B cell (primary cell): ENCODE results near the gene ZNF506. TPM values are rescaled to one million over a fixed set of nuclear protein-coding genes. Genes with fewer than 3 reads are reported as not detected.

ENCODE experiments used
- ATAC-seq: fragments of 200-7000 bp; cut with Tn5 transposase; one replicate; pipeline ENCODE4 v1.10.0; 2021; ENCODE audit warnings: low read depth, mild to moderate bottlenecking, moderate number of reproducible peaks, moderate library complexity
- CTCF ChIA-PET: fragments of 350-600 bp; sonication (Branson Sonifier 250); formaldehyde crosslinking; loops from one replicate; lab custom pipeline; 2021; ENCODE audit warnings: antibody characterized with exemption, inconsistent platforms; lab: Charles Lee
- POLR2A ChIA-PET: fragments of 350-600 bp; sonication (Branson Sonifier 250); formaldehyde crosslinking; loops from one replicate; lab custom pipeline; 2021; ENCODE audit warnings: antibody characterized with exemption; lab: Charles Lee
- DNase-seq: peaks from one replicate; pipeline ENCODE4 v3.0.0; 2013
- H2AFZ ChIP-seq: 2 replicates; pipeline ENCODE4 v1.6.1; 2012; ENCODE audit warnings: mild to moderate bottlenecking, low read depth, low read length; ENCODE audit not compliant: insufficient read depth, poor library complexity, severe bottlenecking
- H3K27ac ChIP-seq, 2 donors: 1 replicate in 1 of 2; 2 replicates in 1 of 2; pipeline ENCODE4 v1.5.1; 2012 to 2013; ENCODE audit warnings: low read length in 2 of 2, mild to moderate bottlenecking in 2 of 2, moderate library complexity in 1 of 2
- H3K27me3 ChIP-seq, 4 experiments: fragments of 200-600 bp in 1 of 4; sonication (generic) in 1 of 4; replicated peaks in 1 of 4; 1 replicate in 2 of 4; 2 replicates in 2 of 4; pipeline versions ENCODE4 v1.6.1 to v1.7.0; 2013 to 2016; ENCODE audit warnings: low read length in 3 of 4, mild to moderate bottlenecking in 2 of 4, mixed read lengths in 1 of 4, moderate library complexity in 1 of 4; ENCODE audit not compliant: insufficient read depth in 4 of 4, control insufficient read depth in 3 of 4; ENCODE audit errors: control extremely low read depth in 1 of 4
- H3K36me3 ChIP-seq, 2 experiments: replicated peaks in 1 of 2; 1 replicate in 1 of 2; 2 replicates in 1 of 2; pipeline versions ENCODE4 v1.6.1 to v1.7.1; 2013; ENCODE audit warnings: low read length in 1 of 2; ENCODE audit not compliant: insufficient read depth in 2 of 2, control insufficient read depth in 1 of 2; ENCODE audit errors: control extremely low read depth in 1 of 2, extremely low read depth in 1 of 2
- H3K4me1 ChIP-seq, 2 donors: fragments of 200-600 bp in 1 of 2; sonication (generic) in 1 of 2; 1 replicate in 1 of 2; 2 replicates in 1 of 2; pipeline versions ENCODE4 v1.5.1 to v1.6.1; 2013 to 2017; ENCODE audit warnings: low read length in 2 of 2; ENCODE audit not compliant: control insufficient read depth in 2 of 2, insufficient read depth in 2 of 2
- H3K4me2 ChIP-seq: replicated peaks from 2 replicates; pipeline ENCODE3; 2012; ENCODE audit warnings: mild to moderate bottlenecking, low read depth, low read length; ENCODE audit not compliant: poor library complexity, severe bottlenecking
- H3K4me3 ChIP-seq, 5 experiments: fragments of 200-600 bp in 1 of 5; sonication (generic) in 1 of 5; 1 replicate in 3 of 5; 2 replicates in 2 of 5; pipeline versions ENCODE4 v1.5.1 to v1.7.0; 2011 to 2016; ENCODE audit warnings: low read length in 4 of 5, mild to moderate bottlenecking in 4 of 5, low read depth in 2 of 5, control low read depth in 1 of 5, moderate library complexity in 1 of 5; ENCODE audit not compliant: insufficient read depth in 1 of 5; ENCODE audit errors: control extremely low read depth in 1 of 5, extremely low read depth in 1 of 5
- H3K79me2 ChIP-seq: fragments of 200-600 bp; sonication (generic); one replicate; pipeline ENCODE4 v1.6.0; 2016; ENCODE audit warnings: low read length; ENCODE audit not compliant: control insufficient read depth, insufficient read depth
- H3K9ac ChIP-seq: fragments of 200-600 bp; sonication (generic); 2 replicates; pipeline ENCODE4 v1.6.1; 2017; ENCODE audit warnings: mild to moderate bottlenecking, low read length, moderate library complexity
- H3K9me3 ChIP-seq, 3 donors: one replicate each; pipeline versions ENCODE4 v1.6.1 to v1.7.1; 2013; ENCODE audit warnings: low read length in 2 of 3; ENCODE audit not compliant: control insufficient read depth in 2 of 3, insufficient read depth in 1 of 3; ENCODE audit errors: control extremely low read depth in 1 of 3
- H4K20me1 ChIP-seq: 2 replicates; pipeline ENCODE4 v1.6.0; 2012; ENCODE audit warnings: mild to moderate bottlenecking, low read length; ENCODE audit not compliant: insufficient read depth, control insufficient read depth, poor library complexity, severe bottlenecking
- H3K27ac Mint-ChIP-seq: one replicate; pipeline ENCODE4 v1.8.0; 2021; ENCODE audit warnings: mixed read lengths
- H3K27me3 Mint-ChIP-seq: one replicate; pipeline ENCODE4 v1.8.0; 2021; ENCODE audit warnings: mixed read lengths
- H3K4me1 Mint-ChIP-seq: one replicate; pipeline ENCODE4 v1.8.0; 2021; ENCODE audit warnings: mixed read lengths
- H3K4me3 Mint-ChIP-seq: one replicate; pipeline ENCODE4 v1.8.0; 2021; ENCODE audit warnings: mixed read lengths
- H3K9me3 Mint-ChIP-seq: one replicate; pipeline ENCODE4 v1.8.0; 2022; ENCODE audit warnings: mixed read lengths; ENCODE audit not compliant: insufficient read depth
- EZH2 ChIP-seq: IDR thresholded peaks from 2 replicates; pipeline ENCODE4 v1.6.1; 2012; ENCODE audit warnings: borderline replicate concordance, low read depth, mild to moderate bottlenecking, moderate library complexity, low read length; ENCODE audit not compliant: insufficient read depth, poor library complexity, severe bottlenecking
- WGBS: methylation state at CpG from one replicate; pipeline ENCODE4 v1.1.5; 2013; ENCODE audit warnings: missing lambda C conversion rate; ENCODE audit not compliant: insufficient coverage; 5-methylcytosine and 5-hydroxymethylcytosine counted together
- intact Hi-C: fragments of 100-400 bp; cut with micrococcal nuclease; formaldehyde crosslinking; loops from one replicate; pipeline ENCODE4 v1.10.0; 2022
- polyA plus RNA-seq: library from polyadenylated mRNA; depleted of rRNA; stranded (reverse); fragments of >200 nt; gene quantifications from 2 replicates; pipeline ENCODE4 v1.2.3, GENCODE V29; 2012
- total RNA-seq, 2 donors: library from RNA; stranded (reverse); fragments of 120-200 nt in 1 of 2; gene quantifications; 1 replicate in 1 of 2; 2 replicates in 1 of 2; pipeline versions ENCODE4 v1.2.3 to v1.2.4, GENCODE V29; 2013 to 2022
- TF ChIP-seq, protein P1 (sequence below): fragments of 200-600 bp; IDR thresholded peaks from one replicate; pipeline ENCODE4 v1.8.0; 2022; ENCODE audit warnings: antibody characterized with exemption, mild to moderate bottlenecking

The ZNF506 gene
- total and polyA plus RNA-seq, 2 donors (not counting 1 experiment from before 2014, with no cell fraction given) = 25.6 to 67.6 TPM

DNA sequence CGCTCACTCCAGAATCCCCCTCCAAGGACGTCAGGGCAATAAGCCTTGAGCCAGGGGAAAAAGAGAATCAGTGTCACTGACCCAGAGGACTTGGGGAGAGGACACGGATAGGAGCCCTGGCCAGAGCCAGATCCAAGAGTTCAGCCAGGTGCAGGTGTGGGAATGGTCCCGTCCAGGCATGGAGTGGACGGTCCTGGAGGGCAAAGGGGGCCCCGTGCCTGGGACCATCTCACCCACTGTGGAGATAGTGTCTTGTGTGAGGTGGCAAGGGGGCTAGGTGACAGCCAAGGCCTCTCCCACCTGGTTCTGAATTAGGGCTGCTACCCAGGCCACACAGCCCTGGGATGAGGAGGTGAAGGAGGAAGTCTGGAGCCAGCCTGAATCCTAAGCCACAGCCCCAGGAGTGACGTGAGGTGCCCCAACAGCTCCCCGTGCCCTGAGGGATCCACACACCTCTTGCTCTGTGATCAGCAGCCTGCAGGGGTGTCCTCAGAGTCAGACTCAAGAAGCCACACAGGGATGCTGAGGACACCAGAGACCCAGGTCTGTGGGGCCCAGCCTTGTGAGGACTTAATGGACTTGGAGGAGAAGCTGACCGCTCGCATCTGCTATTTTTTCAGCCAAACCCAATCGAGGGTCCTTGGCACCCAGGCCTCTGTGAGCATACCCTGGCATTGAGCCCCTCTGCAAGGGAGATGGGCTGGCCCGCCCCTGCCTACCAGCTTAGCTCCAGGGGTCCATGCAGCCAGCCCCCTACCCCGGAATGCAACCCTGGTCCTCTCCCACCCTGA is 72.2 kb downstream of the ZNF506 start:
- H2AFZ ChIP-seq = no peak overlapping the region
- no peak overlapping the region for H3K4me2 ChIP-seq
- Mint-ChIP-seq H3K9me3 (peaks cover 4% of the 10 kb centered on the region), H3K27me3 (no peaks in the 10 kb centered on the region), H3K27ac (no peak overlapping the region), H3K4me3 (no peak overlapping the region), H3K4me1 (no peaks in the 10 kb centered on the region)
- intact Hi-C loops = no loop called here
- no peak overlapping the region for H3K27ac ChIP-seq
- peaks cover 0 to 3% of the 10 kb centered on the region in 2 donors for H3K4me1 ChIP-seq
- H3K9me3 ChIP-seq = peaks cover 0 to 30% (median 0%) of the 10 kb centered on the region in 3 donors
- no peaks in the 10 kb centered on the region for H3K79me2 ChIP-seq
- 92% methylated on average over 13 of the region's 13 CpGs for WGBS
- CTCF ChIA-PET = no interaction called here
- no peaks in the 10 kb centered on the region for H4K20me1 ChIP-seq
- TF ChIP-seq, protein P1, sequence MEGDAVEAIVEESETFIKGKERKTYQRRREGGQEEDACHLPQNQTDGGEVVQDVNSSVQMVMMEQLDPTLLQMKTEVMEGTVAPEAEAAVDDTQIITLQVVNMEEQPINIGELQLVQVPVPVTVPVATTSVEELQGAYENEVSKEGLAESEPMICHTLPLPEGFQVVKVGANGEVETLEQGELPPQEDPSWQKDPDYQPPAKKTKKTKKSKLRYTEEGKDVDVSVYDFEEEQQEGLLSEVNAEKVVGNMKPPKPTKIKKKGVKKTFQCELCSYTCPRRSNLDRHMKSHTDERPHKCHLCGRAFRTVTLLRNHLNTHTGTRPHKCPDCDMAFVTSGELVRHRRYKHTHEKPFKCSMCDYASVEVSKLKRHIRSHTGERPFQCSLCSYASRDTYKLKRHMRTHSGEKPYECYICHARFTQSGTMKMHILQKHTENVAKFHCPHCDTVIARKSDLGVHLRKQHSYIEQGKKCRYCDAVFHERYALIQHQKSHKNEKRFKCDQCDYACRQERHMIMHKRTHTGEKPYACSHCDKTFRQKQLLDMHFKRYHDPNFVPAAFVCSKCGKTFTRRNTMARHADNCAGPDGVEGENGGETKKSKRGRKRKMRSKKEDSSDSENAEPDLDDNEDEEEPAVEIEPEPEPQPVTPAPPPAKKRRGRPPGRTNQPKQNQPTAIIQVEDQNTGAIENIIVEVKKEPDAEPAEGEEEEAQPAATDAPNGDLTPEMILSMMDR = no peak
- TF ChIP-seq EZH2 = no peak
- DNase-seq = no peak
- no peak overlapping the region for H3K4me3 ChIP-seq
- no peaks in the 10 kb centered on the region for H3K36me3 ChIP-seq
- H3K9ac ChIP-seq = no peak overlapping the region
- ATAC-seq = no peak
- POLR2A ChIA-PET = no interaction called here
- H3K27me3 ChIP-seq = no peaks in the 10 kb centered on the region

DNA sequence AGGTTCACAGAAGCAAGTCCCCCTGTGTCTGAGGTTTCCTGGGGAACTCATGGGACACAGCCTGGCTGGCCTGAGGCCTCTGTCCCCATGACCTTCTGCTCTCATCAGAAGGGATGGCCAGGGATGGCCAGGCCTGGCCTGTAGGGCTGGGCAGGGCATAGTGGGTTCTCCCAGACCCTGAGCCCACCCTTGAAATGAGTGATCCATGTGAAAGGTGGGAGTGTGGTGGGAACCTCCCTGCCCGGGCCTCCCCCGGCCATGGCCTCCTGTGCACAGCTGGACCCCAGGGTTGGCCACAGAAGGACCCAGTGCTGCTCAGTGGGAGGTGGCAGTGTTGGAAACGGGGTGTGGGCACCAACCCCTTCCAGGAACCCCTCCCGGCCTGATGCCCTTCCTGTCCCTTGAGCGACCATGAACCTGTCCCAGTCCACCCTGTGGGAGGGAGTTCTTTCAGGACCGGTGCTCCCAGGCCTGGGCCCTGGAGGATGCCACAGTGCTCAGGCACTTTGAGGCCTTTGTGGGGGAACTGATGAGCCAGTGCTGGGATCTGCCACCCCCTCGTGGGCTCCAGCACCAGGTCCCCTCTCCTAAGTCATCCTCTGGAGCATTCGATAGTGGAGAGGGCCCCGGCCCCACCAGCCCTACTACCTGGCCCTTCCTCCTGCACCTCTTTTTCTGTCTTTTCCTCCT is 73.2 kb downstream of the ZNF506 start:
- Histone ChIP-seq H3K4me1 (peaks cover 0 to 3% of the 10 kb centered on the region in 2 donors), H3K9me3 (peaks cover 0 to 21% (median 0%) of the 10 kb centered on the region in 3 donors), H3K79me2 (no peaks in the 10 kb centered on the region), H3K27ac (no peak overlapping the region), H2AFZ (no peak overlapping the region), H3K36me3 (no peaks in the 10 kb centered on the region), H4K20me1 (no peaks in the 10 kb centered on the region), H3K4me3 (no peak overlapping the region), H3K9ac (no peak overlapping the region), H3K27me3 (no peaks in the 10 kb centered on the region), H3K4me2 (no peak overlapping the region)
- Mint-ChIP-seq H3K27ac (no peak overlapping the region), H3K4me3 (no peak overlapping the region), H3K9me3 (peaks cover 4% of the 10 kb centered on the region), H3K4me1 (no peaks in the 10 kb centered on the region), H3K27me3 (no peaks in the 10 kb centered on the region)
- intact Hi-C loops = no loop called here
- ChIA-PET CTCF (no interaction called here), POLR2A (no interaction called here)
- WGBS = 92% methylated on average over 7 of the region's 9 CpGs
- ATAC-seq (no peak), DNase-seq (no peak)
- no peak for TF ChIP-seq EZH2
- TF ChIP-seq, protein P1 = no peak
